Measurements from ENCODE around the gene TRIM2. TPM values are rescaled to one million over a fixed set of nuclear protein-coding genes. Genes with fewer than 3 reads are reported as not detected.

The TRIM2 gene
- total and polyA plus RNA-seq, 10 of the 15 experiments (the other 5 are each of a cell fraction or from before 2014, with no cell fraction given): 0.06 to 0.19 (median 0.15) TPM; not detected in 3

GRCh38 chr4:153346031-153346430 lies 141.8 kb downstream of the TRIM2 start:
- no peaks in the 10 kb centered on the region for H3K36me3 ChIP-seq (ENCODE audit: control insufficient read depth in 2 of 2, insufficient read depth in 2 of 2, low read length in 1 of 2)
- ChIA-PET POLR2A (interaction anchor here (1.0 to 1.5 kb wide), 3 partner anchors 87 to 142 kb away, joined by 3 to 5 read pairs (median 4); partner anchors contain the start of gene TMEM131L), CTCF (interaction anchor here (0.7 to 10.4 kb wide), 34 partner anchors 9 to 1161 kb away, joined by 3 to 142 read pairs (median 4); partner anchors contain the start of gene TMEM131L), RAD21 (ENCODE audit: unreplicated experiment) (interaction anchor here (0.6 to 8.4 kb wide), 32 partner anchors 9 to 405 kb away, joined by 3 to 77 read pairs (median 4); partner anchors contain the start of gene TMEM131L), SMC1A (ENCODE audit: uncharacterized antibody, unreplicated experiment) (interaction anchor here (0.7 to 7.9 kb wide), 44 partner anchors 8 to 1161 kb away, joined by 3 to 97 read pairs (median 5); no protein-coding TSS in a partner anchor)
- no peak overlapping the region; the same call in 1 of the 2 replicates for H2AFZ ChIP-seq (ENCODE audit: control insufficient read depth, low read depth, low read length)
- ATAC-seq: no peak
- no peak for DNase-seq (ENCODE audit: low read depth, low spot score)
- no peaks in the 10 kb centered on the region for H3K27me3 ChIP-seq (replicated peaks in 1 of 2; ENCODE audit: control insufficient read depth in 2 of 2, insufficient read depth in 2 of 2, low read length in 1 of 2)
- FAIRE-seq: no peak
- H3K4me1 ChIP-seq (ENCODE audit: control insufficient read depth, insufficient read depth, low read length): peaks cover 22% of the 10 kb centered on the region; the same call in 1 of the 2 replicates
- peak overlapping the region; percentile 76; the same call in 1 of the 2 replicates for H3K27ac ChIP-seq (ENCODE audit: control insufficient read depth, insufficient read depth)
- peaks cover 51% of the 10 kb centered on the region for H3K79me2 ChIP-seq (ENCODE audit: control insufficient read depth, insufficient read depth, low read length)
- 22% methylated on average over 2 of the region's 2 CpGs for WGBS (ENCODE audit: insufficient coverage, insufficient replicate concordance, low lambda C conversion rate, missing lambda C conversion rate)
- H3K4me3 ChIP-seq: peak overlapping the region; percentile 93
- H3K4me2 ChIP-seq (ENCODE audit: control insufficient read depth, insufficient read depth): peak overlapping the region; percentile 49
- intact Hi-C loops (cut with micrococcal nuclease; ENCODE audit: unreplicated experiment) (loop anchor here (5.0 kb wide), 1 partner anchor 141 kb away; no protein-coding TSS in a partner anchor), in situ Hi-C loops (cut with MboI) (loop anchor here (5.0 to 10.0 kb wide), 3 partner anchors 226 to 399 kb away; no protein-coding TSS in a partner anchor)
- H3K9ac ChIP-seq (ENCODE audit: control insufficient read depth, insufficient read depth, low read length): peak overlapping the region; percentile 77
- no peaks in the 10 kb centered on the region; the same call in 2 of the 3 replicates for H3K9me3 ChIP-seq (replicated peaks; ENCODE audit: control insufficient read depth, insufficient read depth, low read length)
- no TSS peak for BruUV-seq (replicated peaks)
- TF ChIP-seq SIX5 (IDR thresholded peaks at IDR 0.05; ENCODE audit: low read depth, low read length, severe bottlenecking): no peak
- TF ChIP-seq, protein P1, sequence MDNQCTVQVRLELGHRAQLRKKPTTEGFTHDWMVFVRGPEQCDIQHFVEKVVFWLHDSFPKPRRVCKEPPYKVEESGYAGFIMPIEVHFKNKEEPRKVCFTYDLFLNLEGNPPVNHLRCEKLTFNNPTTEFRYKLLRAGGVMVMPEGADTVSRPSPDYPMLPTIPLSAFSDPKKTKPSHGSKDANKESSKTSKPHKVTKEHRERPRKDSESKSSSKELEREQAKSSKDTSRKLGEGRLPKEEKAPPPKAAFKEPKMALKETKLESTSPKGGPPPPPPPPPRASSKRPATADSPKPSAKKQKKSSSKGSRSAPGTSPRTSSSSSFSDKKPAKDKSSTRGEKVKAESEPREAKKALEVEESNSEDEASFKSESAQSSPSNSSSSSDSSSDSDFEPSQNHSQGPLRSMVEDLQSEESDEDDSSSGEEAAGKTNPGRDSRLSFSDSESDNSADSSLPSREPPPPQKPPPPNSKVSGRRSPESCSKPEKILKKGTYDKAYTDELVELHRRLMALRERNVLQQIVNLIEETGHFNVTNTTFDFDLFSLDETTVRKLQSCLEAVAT (IDR thresholded peaks at IDR 0.05): peak; percentile 52; the same call in 1 of the 2 replicates
- no peaks in the 10 kb centered on the region for H4K20me1 ChIP-seq (ENCODE audit: control insufficient read depth, insufficient read depth)
